Fibroblast of skin of right quadriceps (primary cell): Measurements from ENCODE around the gene KRTAP5-7.
"Not testable (repeated sequence)": the region's sequence is repeated elsewhere in the genome, so short reads cannot be mapped to it uniquely, and the experiment has no call there.

Experiments used
- DNase-seq: peaks from one replicate; pipeline ENCODE4 v3.0.0-alpha.2; 2013

The KRTAP5-7 gene

GRCh38 chr11:71564430-71564829 lies 37.4 kb downstream of the KRTAP5-7 start:
- no peak for DNase-seq

- no peak for DNase-seq
These were observed 38.2 kb downstream of the KRTAP5-7 start, which contains the start of gene KRTAP5-10 for GRCh38 chr11:71565263-71565662. Gene KRTAP5-10 (plus strand): TSS chr11:71565563. CDS start chr11:71565588, 25 bp downstream.

GRCh38 chr11:71566081-71566620 lies 39.1 kb downstream of the KRTAP5-7 start:
- no peak for DNase-seq

- DNase-seq, result not testable (repeated sequence)
These were observed 39.8 kb downstream of the KRTAP5-7 start for GRCh38 chr11:71566626-71567599.

- not testable (repeated sequence) for DNase-seq
These were observed 40.6 kb downstream of the KRTAP5-7 start for GRCh38 chr11:71567633-71568032.

GRCh38 chr11:71568704-71569349 lies 41.8 kb downstream of the KRTAP5-7 start:
- DNase-seq, result no peak

GRCh38 chr11:71571101-71571850 lies 44.2 kb downstream of the KRTAP5-7 start:
- DNase-seq, result not testable (repeated sequence)

- DNase-seq, result no peak
These were observed 45.7 kb downstream of the KRTAP5-7 start for GRCh38 chr11:71572811-71573210.

GRCh38 chr11:71574418-71574817 lies 47.4 kb downstream of the KRTAP5-7 start:
- DNase-seq, result no peak

GRCh38 chr11:71575723-71576424 lies 48.8 kb downstream of the KRTAP5-7 start:
- DNase-seq, result no peak

GRCh38 chr11:71576688-71577465 lies 49.8 kb downstream of the KRTAP5-7 start:
- not testable (repeated sequence) for DNase-seq

- DNase-seq, result no peak
These were observed 50.5 kb downstream of the KRTAP5-7 start for GRCh38 chr11:71577469-71578004.
